Measurements from ENCODE around the gene CHKB. TPM values are rescaled to one million over a fixed set of nuclear protein-coding genes. Genes with fewer than 3 reads are reported as not detected.
"Not testable (repeated sequence)": the region's sequence is repeated elsewhere in the genome, so short reads cannot be mapped to it uniquely, and the experiment has no call there.

CHKB gene
- total RNA-seq, 4 donors from 2014 or later: 74.8 to 232 (median 86.1) TPM

- not testable (repeated sequence) for H3K4me3 ChIP-seq
These were observed 48.6 kb downstream of the CHKB start for GRCh38 chr22:50533856-50534711.

GRCh38 chr22:50532824-50533796, 49.5 kb downstream of the CHKB start:
- in situ Hi-C loops (cut with MboI; ENCODE audit: low pct_ligation_motif_present in 1 of 4, low pct_unique_long_range_greater_than_20kb in 1 of 4, low sequenced_read_pairs in 3 of 4): no loop called here
- Histone ChIP-seq H3K4me1 (peaks cover 6 to 56% (median 29%) of the 10 kb centered on the region in 4 donors), H3K27me3 (peaks cover 13% of the 10 kb centered on the region), H3K9me3 (no peaks in the 10 kb centered on the region), H3K27ac (peak overlapping the region; percentile 94 to 99 (median 96)), H3K4me3 (no peak overlapping the region), H3K36me3 (no peaks in the 10 kb centered on the region)
- no peak for TF ChIP-seq CTCF (IDR thresholded peaks at IDR 0.05)
- no peak for TF ChIP-seq EP300 (IDR thresholded peaks at IDR 0.05; ENCODE audit: low read depth)
- TF ChIP-seq POLR2AphosphoS5 (IDR thresholded peaks at IDR 0.05): no peak
- no peak for TF ChIP-seq POLR2A (IDR thresholded peaks at IDR 0.05)
- intact Hi-C loops (cut with DNase I; ENCODE audit: low total_unique reads): no loop called here
- 68 to 72% methylated on average over 12 to 19 of the region's 19 CpGs for WGBS, 2 donors (ENCODE audit: low coverage in 1 of 2)
- no peak for DNase-seq

More at GRCh38 chr22:50533856-50534711, 48.6 kb downstream of the CHKB start:
- Histone ChIP-seq H3K27ac (peak overlapping the region; percentile 20 to 94 (median 74)), H3K27me3 (peaks cover 13% of the 10 kb centered on the region), H3K4me1 (peaks cover 15 to 58% (median 37%) of the 10 kb centered on the region in 4 donors)
- intact Hi-C loops (cut with DNase I; ENCODE audit: low total_unique reads); in situ Hi-C loops (cut with MboI; ENCODE audit: low pct_ligation_motif_present in 1 of 4, low pct_unique_long_range_greater_than_20kb in 1 of 4, low sequenced_read_pairs in 3 of 4); H3K36me3 ChIP-seq; H3K9me3 ChIP-seq: not testable (repeated sequence)
- DNase-seq: peak; percentile 43
- 57 to 58% methylated on average over 11 to 21 of the region's 21 CpGs for WGBS, 2 donors (ENCODE audit: low coverage in 1 of 2)
- TF ChIP-seq POLR2AphosphoS5 (IDR thresholded peaks at IDR 0.05): peak in 1 of 3 donors; percentile 45

- 3% methylated on average over 56 of the region's 56 CpGs; no CpG with 5 or more reads in 1 of the 2 donors for WGBS, 2 donors (ENCODE audit: low coverage in 1 of 2)
- peaks cover 6 to 56% (median 29%) of the 10 kb centered on the region in 4 donors for H3K4me1 ChIP-seq
- TF ChIP-seq EP300 (IDR thresholded peaks at IDR 0.05; ENCODE audit: low read depth) (no peak), POLR2AphosphoS5 (IDR thresholded peaks at IDR 0.05) (peak in 2 of 3 donors; percentile 2 to 75), CTCF (IDR thresholded peaks at IDR 0.05) (no peak), POLR2A (IDR thresholded peaks at IDR 0.05) (peak; percentile 40)
These were observed 50.5 kb downstream of the CHKB start for GRCh38 chr22:50531962-50532674.

GRCh38 chr22:50531546-50531961, 51.1 kb downstream of the CHKB start:
- Histone ChIP-seq H3K36me3 (no peaks in the 10 kb centered on the region), H3K9me3 (no peaks in the 10 kb centered on the region), H3K4me3 (peak overlapping the region; percentile 42 to 60 (median 53)), H3K27me3 (peaks cover 13% of the 10 kb centered on the region), H3K27ac (peak overlapping the region; percentile 94 to 99 (median 96)), H3K4me1 (peaks cover 11 to 61% (median 35%) of the 10 kb centered on the region in 4 donors)
- 1% methylated on average over 16 of the region's 44 CpGs; no CpG with 5 or more reads in 1 of the 2 donors for whole genome bisulfite sequencing, 2 donors (ENCODE audit: low coverage in 1 of 2)
- DNase-seq: peak; percentile 77
- in situ Hi-C loops (cut with MboI; ENCODE audit: low pct_ligation_motif_present in 1 of 4, low pct_unique_long_range_greater_than_20kb in 1 of 4, low sequenced_read_pairs in 3 of 4): no loop called here
- TF ChIP-seq POLR2A (IDR thresholded peaks at IDR 0.05) (no peak), CTCF (IDR thresholded peaks at IDR 0.05) (no peak), POLR2AphosphoS5 (IDR thresholded peaks at IDR 0.05) (peak in 2 of 3 donors; percentile 35 to 78)
- intact Hi-C loops (cut with DNase I; ENCODE audit: low total_unique reads): no loop called here

More at GRCh38 chr22:50531962-50532674, 50.5 kb downstream of the CHKB start:
- Histone ChIP-seq H3K27ac (peak overlapping the region; percentile 94 to 99 (median 96)), H3K27me3 (peaks cover 13% of the 10 kb centered on the region), H3K4me3 (peak overlapping the region; percentile 42 to 60 (median 53)), H3K36me3 (no peaks in the 10 kb centered on the region), H3K9me3 (no peaks in the 10 kb centered on the region)
- in situ Hi-C loops (cut with MboI; ENCODE audit: low pct_ligation_motif_present in 1 of 4, low pct_unique_long_range_greater_than_20kb in 1 of 4, low sequenced_read_pairs in 3 of 4): no loop called here
- DNase-seq: peak; percentile 84
- intact Hi-C loops (cut with DNase I; ENCODE audit: low total_unique reads): no loop called here

Measured in transverse colon (tissue), 4 donors.